CD4-positive, alpha-beta T cell treated with Interleukin-4 for 1 hour (primary cell): ENCODE results near the gene MAG.
A peak's percentile ranks its signal among the peaks of the same experiment; 100 is the strongest.
"Not testable (repeated sequence)": the region's sequence is repeated elsewhere in the genome, so short reads cannot be mapped to it uniquely, and the experiment has no call there.

Experiments
- DNase-seq, 2 donors: peaks; one replicate each; pipeline ENCODE4 v3.0.0-alpha.2; 2020 to 2022

MAG gene

GRCh38 chr19:35284153-35285094 is 7.5 kb upstream of the MAG start:
- DNase-seq: no peak

- no peak for DNase-seq
These were observed 6.9 kb upstream of the MAG start for GRCh38 chr19:35285095-35285449.

GRCh38 chr19:35285465-35285864 is 6.5 kb upstream of the MAG start:
- not testable (repeated sequence) for DNase-seq

GRCh38 chr19:35286101-35286500 is 5.9 kb upstream of the MAG start:
- DNase-seq: not testable (repeated sequence)

GRCh38 chr19:35287713-35288112 is 4.2 kb upstream of the MAG start:
- DNase-seq: no peak

GRCh38 chr19:35288331-35288730 is 3.6 kb upstream of the MAG start:
- DNase-seq: no peak

GRCh38 chr19:35288906-35289305 is 3.1 kb upstream of the MAG start:
- no peak for DNase-seq

- DNase-seq: no peak
These were observed 1.4 kb upstream of the MAG start for GRCh38 chr19:35290381-35291127.

- DNase-seq: no peak
These were observed 702 bp upstream of the MAG start for GRCh38 chr19:35291259-35291658.

- DNase-seq: no peak
These were observed 731 bp downstream of the MAG start for GRCh38 chr19:35292421-35293362.

GRCh38 chr19:35293363-35293739 is 1.4 kb downstream of the MAG start:
- no peak for DNase-seq

- no peak for DNase-seq
These were observed 1.8 kb downstream of the MAG start for GRCh38 chr19:35293808-35294207.

- DNase-seq: no peak
These were observed 2.4 kb downstream of the MAG start for GRCh38 chr19:35294328-35294727.

GRCh38 chr19:35294859-35295791 is 3.2 kb downstream of the MAG start:
- DNase-seq: no peak

GRCh38 chr19:35295792-35296462 is 4.0 kb downstream of the MAG start:
- peak; percentile 18 to 39 for DNase-seq

GRCh38 chr19:35296644-35297514 is 4.9 kb downstream of the MAG start:
- no peak for DNase-seq

GRCh38 chr19:35297515-35297848 is 5.5 kb downstream of the MAG start:
- DNase-seq: no peak

- no peak for DNase-seq
These were observed 6.0 kb downstream of the MAG start for GRCh38 chr19:35297922-35298321.

GRCh38 chr19:35298561-35298972 is 6.6 kb downstream of the MAG start:
- no peak for DNase-seq
